OCI-LY7 (cell line): ENCODE data around the gene RNF13. TPM values are rescaled to one million over a fixed set of nuclear protein-coding genes. Genes with fewer than 3 reads are reported as not detected.
A peak's percentile ranks its signal among the peaks of the same experiment; 100 is the strongest.
"Not testable (repeated sequence)": the region's sequence is repeated elsewhere in the genome, so short reads cannot be mapped to it uniquely, and the experiment has no call there.

Experiments
- BruUV-seq: library from RNA; stranded (reverse); fragments of 400-500 nt; replicated peaks from 2 replicates; lab custom pipeline; 2021; lab: Mats Ljungman, UMichigan
- CTCF ChIA-PET: fragments of 300-600 bp; sonication (Branson Sonifier 250); formaldehyde crosslinking; loops from one replicate; lab custom pipeline; 2022; ENCODE audit warnings: antibody characterized with exemption; ENCODE audit not compliant: unreplicated experiment; lab: Charles Lee
- POLR2A ChIA-PET: fragments of 300-600 bp; sonication (Branson Sonifier 250); formaldehyde crosslinking; loops from one replicate; lab custom pipeline; 2022; ENCODE audit warnings: antibody characterized with exemption; lab: Charles Lee
- DNase-seq: peaks from one replicate; pipeline ENCODE4 v3.0.0-alpha.2; 2015; ENCODE audit warnings: low spot score
- H2AFZ ChIP-seq: fragments of 200-600 bp; sonication (generic), shearing (Covaris generic); 2 replicates; pipeline ENCODE4 v1.6.1; 2014; ENCODE audit warnings: mild to moderate bottlenecking, antibody characterized with exemption, low read length, moderate library complexity
- H3K27ac ChIP-seq: fragments of 200-600 bp; sonication (generic); 2 replicates; pipeline ENCODE4 v1.5.1; 2014; ENCODE audit warnings: mixed run types, low read depth, mild to moderate bottlenecking, moderate library complexity, low read length, inconsistent platforms; ENCODE audit not compliant: poor library complexity, severe bottlenecking
- H3K36me3 ChIP-seq: fragments of 200-600 bp; sonication (generic); 2 replicates; pipeline ENCODE4 v1.6.1; 2014; ENCODE audit warnings: mild to moderate bottlenecking, antibody characterized with exemption, low read length, moderate library complexity, mixed read lengths; ENCODE audit not compliant: insufficient read depth
- H3K4me1 ChIP-seq: fragments of 200-600 bp; sonication (generic); 2 replicates; pipeline ENCODE4 v1.5.1; 2014; ENCODE audit warnings: mild to moderate bottlenecking, low read length; ENCODE audit not compliant: insufficient read depth, poor library complexity, severe bottlenecking
- H3K4me2 ChIP-seq: fragments of 200-600 bp; sonication (generic); 2 replicates; pipeline ENCODE4 v1.6.1; 2014; ENCODE audit warnings: mild to moderate bottlenecking, low read length
- H3K4me3 ChIP-seq: fragments of 200-600 bp; sonication (generic); 2 replicates; pipeline ENCODE4 v1.5.1; 2014; ENCODE audit warnings: mild to moderate bottlenecking, low read depth, low read length; ENCODE audit not compliant: poor library complexity, severe bottlenecking
- H3K79me2 ChIP-seq: fragments of 200-600 bp; sonication (generic); 2 replicates; pipeline ENCODE4 v1.6.1; 2016; ENCODE audit warnings: low read depth, mild to moderate bottlenecking, low read length, moderate library complexity, mixed read lengths; ENCODE audit not compliant: insufficient read depth
- H3K9me2 ChIP-seq: fragments of 200-600 bp; sonication (generic); 2 replicates; pipeline ENCODE4 v1.6.1; 2016; ENCODE audit warnings: mild to moderate bottlenecking, low read length, mixed read lengths; ENCODE audit not compliant: insufficient read depth
- H3K9me3 ChIP-seq: fragments of 200-600 bp; sonication (generic); 2 replicates; pipeline ENCODE4 v1.6.1; 2014; ENCODE audit warnings: mild to moderate bottlenecking, mixed run types, low read length, mixed read lengths
- H4K20me1 ChIP-seq: fragments of 200-600 bp; sonication (generic); 2 replicates; pipeline ENCODE4 v1.6.1; 2014; ENCODE audit warnings: mild to moderate bottlenecking, antibody characterized with exemption, low read length, moderate library complexity, mixed read lengths; ENCODE audit not compliant: insufficient read depth
- CTCF ChIP-seq: fragments of 200-600 bp; sonication (generic); conservative IDR thresholded peaks from 2 replicates; pipeline ENCODE4 v1.5.1; 2014; ENCODE audit warnings: mild to moderate bottlenecking, antibody characterized with exemption, low read length, moderate library complexity, mixed read lengths
- EZH2phosphoT487 ChIP-seq: fragments of 200-600 bp; sonication (generic); IDR thresholded peaks from 2 replicates; pipeline ENCODE4 v1.6.1; 2018; ENCODE audit warnings: low read depth, borderline replicate concordance, mild to moderate bottlenecking, mixed run types, antibody characterized with exemption, low read length, moderate library complexity, mixed read lengths
- intact Hi-C: fragments of 100-400 bp; cut with micrococcal nuclease; formaldehyde crosslinking; loops from one replicate; pipeline ENCODE4 v1.10.0; 2022; ENCODE audit not compliant: unreplicated experiment
- total RNA-seq, 2 experiments: library from RNA; depleted of rRNA in 1 of 2; stranded (reverse); fragments of >200 nt in 1 of 2; shearing (Covaris generic) in 1 of 2; gene quantifications; 2 replicates each; pipeline ENCODE4 v1.2.3, GENCODE V29; 2014 to 2022

RNF13 gene
- total RNA-seq, 2 experiments from 2014 or later = 26.2 to 37.3 TPM

- ChIA-PET CTCF (no interaction called here), POLR2A (interaction anchor here (0.6 to 1.8 kb wide), 4 partner anchors 9 to 420 kb away, joined by 3 to 8 read pairs (median 5); no protein-coding TSS in a partner anchor)
- Histone ChIP-seq H3K9me2 (no peaks in the 10 kb centered on the region), H3K79me2 (no peaks in the 10 kb centered on the region), H3K4me2 (no peak overlapping the region), H3K9me3 (peaks cover 10% of the 10 kb centered on the region; the same call in 1 of the 2 replicates), H3K27ac (no peak overlapping the region), H3K4me3 (no peak overlapping the region), H3K4me1 (no peaks in the 10 kb centered on the region), H2AFZ (no peak overlapping the region), H4K20me1 (no peaks in the 10 kb centered on the region), H3K36me3 (peaks cover 14% of the 10 kb centered on the region)
- no TSS peak for BruUV-seq
- intact Hi-C loops = loop anchor here (2.0 kb wide), 1 partner anchor 284 kb away; no protein-coding TSS in a partner anchor
- TF ChIP-seq CTCF (peak; percentile 87), EZH2phosphoT487 (no peak)
- peak; percentile 39 for DNase-seq
Observed at GRCh38 chr3:149936812-149937230, 123.8 kb downstream of the RNF13 start.

DNA sequence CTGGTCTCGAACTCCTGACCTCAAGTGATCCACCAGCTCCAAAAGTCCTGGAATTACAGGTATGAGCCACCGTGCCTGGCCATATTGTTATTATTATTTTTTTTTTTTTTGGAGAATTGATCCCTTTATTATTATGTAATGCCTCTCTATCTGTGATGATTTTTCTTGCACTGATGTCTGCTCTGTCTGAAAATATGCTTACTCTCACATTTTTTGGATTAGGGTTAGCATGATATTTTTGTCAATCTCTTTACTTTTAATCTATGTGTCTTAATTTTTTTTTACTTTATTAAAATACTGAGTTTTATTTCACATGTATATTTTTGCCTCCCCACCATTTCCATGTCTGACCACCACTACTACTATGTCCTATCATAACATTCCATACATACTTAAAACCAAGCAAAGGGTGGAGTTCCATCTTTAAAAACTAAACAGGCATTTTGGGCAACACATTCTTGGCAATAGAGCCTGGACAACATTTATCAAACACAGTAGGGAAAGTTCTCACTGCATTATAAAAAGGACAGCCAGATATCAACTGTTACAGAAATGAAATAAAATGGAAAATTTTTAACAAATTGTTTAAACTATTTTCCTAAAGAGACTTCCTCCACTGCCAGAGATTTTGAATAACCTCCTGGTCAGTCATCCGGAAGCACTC, 125.5 kb downstream of the RNF13 start:
- H3K79me2 ChIP-seq, CTCF ChIA-PET, H3K36me3 ChIP-seq, H3K27ac ChIP-seq, H3K4me2 ChIP-seq, H2AFZ ChIP-seq, DNase-seq, H3K4me1 ChIP-seq, intact Hi-C loops, H3K9me3 ChIP-seq, BruUV-seq, POLR2A ChIA-PET, H4K20me1 ChIP-seq, H3K4me3 ChIP-seq, H3K9me2 ChIP-seq: not testable (repeated sequence)

- H3K9me2 ChIP-seq = no peaks in the 10 kb centered on the region
- H3K27ac ChIP-seq = no peak overlapping the region
- no TSS peak for BruUV-seq
- no peaks in the 10 kb centered on the region for H3K79me2 ChIP-seq
- intact Hi-C loops = no loop called here
- DNase-seq = no peak
- ChIA-PET POLR2A (no interaction called here), CTCF (no interaction called here)
- TF ChIP-seq CTCF (no peak), EZH2phosphoT487 (no peak)
- H3K4me2 ChIP-seq = no peak overlapping the region
- H3K4me1 ChIP-seq = no peaks in the 10 kb centered on the region
- no peaks in the 10 kb centered on the region for H4K20me1 ChIP-seq
- peaks cover 3% of the 10 kb centered on the region; the same call in 1 of the 2 replicates for H3K36me3 ChIP-seq
- H3K4me3 ChIP-seq = no peak overlapping the region
- H2AFZ ChIP-seq = no peak overlapping the region
- H3K9me3 ChIP-seq = no peaks in the 10 kb centered on the region
Observed at GRCh38 chr3:149941186-149941585, 128.2 kb downstream of the RNF13 start.
